ENCODE results near the gene MAST2.
"Not testable (repeated sequence)": the region's sequence is repeated elsewhere in the genome, so short reads cannot be mapped to it uniquely, and the experiment has no call there.

Gene MAST2

GRCh38 chr1:45862008-45862407 lies 58.6 kb downstream of the MAST2 start:
- no peak for DNase-seq

GRCh38 chr1:45863218-45863617 lies 59.8 kb downstream of the MAST2 start:
- DNase-seq: no peak

GRCh38 chr1:45864167-45865106 lies 61.0 kb downstream of the MAST2 start:
- DNase-seq: no peak

- no peak for DNase-seq
Measured at GRCh38 chr1:45867697-45868348, 64.4 kb downstream of the MAST2 start.

GRCh38 chr1:45868861-45869260 lies 65.4 kb downstream of the MAST2 start:
- DNase-seq: no peak

GRCh38 chr1:45870500-45870899 lies 67.1 kb downstream of the MAST2 start:
- DNase-seq: no peak

- DNase-seq: not testable (repeated sequence)
Measured at GRCh38 chr1:45872173-45872801, 68.9 kb downstream of the MAST2 start.

- DNase-seq: no peak
Measured at GRCh38 chr1:45876000-45876617, 72.7 kb downstream of the MAST2 start.

GRCh38 chr1:45877264-45877663 lies 73.9 kb downstream of the MAST2 start:
- no peak for DNase-seq

- no peak for DNase-seq
Measured at GRCh38 chr1:45879885-45880598, 76.6 kb downstream of the MAST2 start.

- DNase-seq: no peak
Measured at GRCh38 chr1:45880930-45881329, 77.5 kb downstream of the MAST2 start.

GRCh38 chr1:45883658-45884057 lies 80.2 kb downstream of the MAST2 start:
- no peak for DNase-seq

- DNase-seq: no peak
Measured at GRCh38 chr1:45884700-45885099, 81.3 kb downstream of the MAST2 start.

GRCh38 chr1:45886229-45886628 lies 82.8 kb downstream of the MAST2 start:
- DNase-seq: no peak

- DNase-seq: no peak
Measured at GRCh38 chr1:45887156-45887842, 83.9 kb downstream of the MAST2 start.

GRCh38 chr1:45890078-45890477 lies 86.7 kb downstream of the MAST2 start:
- no peak for DNase-seq

- no peak for DNase-seq
Measured at GRCh38 chr1:45891087-45891486, 87.7 kb downstream of the MAST2 start.

GRCh38 chr1:45892068-45892785 lies 88.8 kb downstream of the MAST2 start:
- no peak for DNase-seq

GRCh38 chr1:45894331-45894730 lies 90.9 kb downstream of the MAST2 start:
- no peak for DNase-seq

GRCh38 chr1:45894921-45895320 lies 91.5 kb downstream of the MAST2 start:
- no peak for DNase-seq

GRCh38 chr1:45895406-45895805 lies 92.0 kb downstream of the MAST2 start:
- DNase-seq: no peak

Data from stimulated activated CD4-positive, alpha-beta T cell treated with anti-CD3 and anti-CD28 coated beads, Interleukin-2, amount 100 ng/mL, for 48 hours (primary cell).